Measurements from ENCODE around the gene ZNF683.

DNA sequence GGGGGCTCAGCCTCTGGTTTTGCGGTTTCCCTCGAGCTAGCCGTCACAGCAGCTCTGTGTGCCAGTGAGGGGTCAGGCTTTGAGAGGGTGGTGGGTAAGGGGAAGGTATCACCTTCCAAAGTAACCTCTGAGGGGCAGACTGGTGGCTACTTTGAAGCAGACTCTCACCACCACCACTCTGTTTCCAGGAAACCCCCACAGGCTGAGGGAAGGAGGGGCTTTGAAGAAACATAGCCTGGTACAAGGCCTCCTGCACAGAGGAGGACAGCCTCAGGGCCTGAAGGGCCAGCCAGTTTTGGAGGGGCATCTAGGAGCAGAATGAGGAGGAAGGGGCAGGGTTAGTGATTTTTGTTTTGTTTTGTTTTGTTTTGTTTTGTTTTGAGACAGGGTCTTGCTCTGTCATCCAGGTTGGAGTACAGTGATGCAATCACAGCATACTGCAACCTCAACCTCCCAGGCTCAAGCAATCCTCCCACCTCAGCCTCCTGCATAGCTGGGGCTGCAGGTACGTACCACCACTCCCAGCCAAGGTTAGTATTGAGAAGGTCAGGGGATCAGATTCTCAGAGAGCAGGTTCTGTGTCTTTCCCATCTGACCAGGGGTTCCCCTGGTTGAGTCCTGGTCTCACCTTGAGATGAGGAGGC is 17.2 kb upstream of the ZNF683 start:
- TF ChIP-seq CTCF (IDR thresholded peaks at IDR 0.05; ENCODE audit: borderline replicate concordance, extremely low read depth, low read length, poor library complexity, severe bottlenecking): no peak
- TF ChIP-seq EZH2 (IDR thresholded peaks at IDR 0.05; ENCODE audit: borderline replicate concordance, low read depth, low read length, severe bottlenecking): no peak

All from DND-41 (cell line).